Right ventricle myocardium inferior (tissue), 1 donor: ENCODE results near the gene UQCRC1. TPM values are rescaled to one million over a fixed set of nuclear protein-coding genes. Genes with fewer than 3 reads are reported as not detected.

Experiments
- ATAC-seq: fragments of 200-7000 bp; cut with Tn5 transposase; one replicate; pipeline ENCODE4 v1.9.1; 2020; ENCODE audit warnings: mild to moderate bottlenecking, moderate library complexity
- DNase-seq: peaks from one replicate; pipeline ENCODE4 v3.0.0; 2021; ENCODE audit errors: missing footprints
- intact Hi-C: fragments of 100-400 bp; cut with DNase I; formaldehyde crosslinking; loops from one replicate; pipeline ENCODE4 v1.11.0; 2022
- long read RNA-seq: library from polyadenylated mRNA; unstranded; transcript quantifications from one replicate; pipeline ENCODE4 v2.0.0, GENCODE V29; 2021
- total RNA-seq: library from RNA; stranded (reverse); fragmentation: NEBNext Ultra II Directional; extraction: Animal tissue kit (Norgen Biotek cat#: 25700); gene quantifications from one replicate; pipeline ENCODE4 v1.2.1, GENCODE V29; 2021
- donor health status: DM: no; HTN: yes; CAD: no; lungs with severe emphysema.

The UQCRC1 gene
- 1,186 TPM for total RNA-seq
- long read RNA-seq, transcript UQCRC1-201 (13 exons, 1,985 nt) = major isoform, 1,128 of 1,393 reads
- long read RNA-seq, partial matches to known transcripts = 228 of 1,393 reads
- long read RNA-seq, other reads (novel, unspliced or antisense) = 36 of 1,393 reads

DNA sequence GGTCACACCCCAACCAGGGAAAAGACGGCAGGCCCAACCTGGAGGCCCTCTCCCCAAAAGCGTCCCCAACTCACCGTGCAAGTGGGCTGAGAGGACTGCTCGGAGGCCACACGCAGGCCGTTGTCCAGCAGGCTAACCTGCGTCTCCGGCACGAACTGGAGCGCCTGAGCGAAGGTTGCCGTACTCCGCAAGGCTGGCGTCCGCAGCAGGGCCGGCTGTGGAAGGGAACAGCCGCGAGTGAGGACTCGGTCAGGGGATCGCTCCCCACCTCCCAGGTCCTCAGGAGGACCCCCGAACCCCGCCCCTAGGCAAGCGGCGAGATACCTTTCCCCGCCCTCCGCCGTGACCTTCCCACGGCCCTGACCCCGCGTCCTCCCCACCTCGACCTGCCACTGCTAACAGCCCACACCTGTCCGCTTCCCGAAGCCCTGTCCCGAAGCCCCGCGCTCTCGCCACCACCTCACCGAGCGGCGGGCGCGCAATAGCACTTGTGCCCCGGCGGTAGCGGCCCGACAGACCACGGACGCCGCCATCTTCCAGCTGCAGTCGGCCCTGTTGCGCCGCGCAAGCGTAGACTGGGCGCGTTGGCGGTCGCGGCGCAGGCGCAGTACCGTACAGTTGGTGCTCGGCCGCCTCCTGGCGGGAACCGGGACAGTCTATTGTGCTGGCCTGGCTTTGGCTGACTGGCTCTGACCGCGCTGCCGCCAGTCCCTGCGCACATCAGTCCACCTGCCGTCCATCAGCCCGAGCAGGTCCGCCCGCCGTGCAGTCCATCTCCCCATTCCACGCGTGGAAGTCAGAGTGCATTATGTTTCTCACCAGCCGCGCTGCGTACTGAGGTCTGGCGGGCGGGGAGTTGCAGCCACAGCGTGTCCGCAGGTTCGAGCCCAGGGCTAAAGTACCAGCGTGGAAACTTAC is at the start of gene UQCRC1:
UQCRC1 (minus strand) TSS at position 559 of the 918 bp plus-strand sequence; CDS start at position 533, 26 bp downstream.
- intact Hi-C loops = loop anchor here (2.0 kb wide), 2 partner anchors 25 to 53 kb away; partner anchors contain the start of genes PFKFB4 and SLC26A6
- ATAC-seq = peak; percentile 100
- DNase-seq = peak; percentile 96

DNA sequence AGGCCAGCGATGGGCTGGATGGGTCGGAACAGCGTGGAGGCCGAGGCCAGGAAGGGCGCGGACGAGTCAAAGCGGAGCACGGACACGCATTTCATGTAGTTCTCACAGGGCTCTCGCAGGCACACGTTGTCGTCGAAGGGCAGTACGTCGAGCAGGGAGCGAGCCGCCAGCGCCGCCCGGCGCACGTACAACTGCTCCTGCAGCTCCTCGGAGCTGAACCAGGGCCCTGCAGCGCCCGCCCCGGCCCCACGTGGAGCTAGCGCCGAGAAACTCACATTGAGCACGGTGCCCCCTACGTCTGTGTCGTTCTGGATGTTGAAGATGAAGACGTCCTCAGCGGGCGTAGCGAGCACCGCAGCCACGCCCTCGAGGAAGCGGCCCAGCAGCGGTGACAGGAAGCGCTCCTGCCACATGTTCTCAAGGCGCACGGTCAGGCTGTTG is 47.4 kb upstream of the UQCRC1 start:
- ATAC-seq (no peak), DNase-seq (no peak)
- intact Hi-C loops = loop anchor here (1.0 kb wide), 1 partner anchor 22 kb away; the partner anchor contains the start of gene SLC26A6

GRCh38 chr3:48656061-48656840 is 46.8 kb upstream of the UQCRC1 start:
- peak; percentile 94 for ATAC-seq
- intact Hi-C loops = loop anchor here (1.0 kb wide), 1 partner anchor 21 kb away; the partner anchor contains the start of gene SLC26A6
- DNase-seq = peak; percentile 91

DNA sequence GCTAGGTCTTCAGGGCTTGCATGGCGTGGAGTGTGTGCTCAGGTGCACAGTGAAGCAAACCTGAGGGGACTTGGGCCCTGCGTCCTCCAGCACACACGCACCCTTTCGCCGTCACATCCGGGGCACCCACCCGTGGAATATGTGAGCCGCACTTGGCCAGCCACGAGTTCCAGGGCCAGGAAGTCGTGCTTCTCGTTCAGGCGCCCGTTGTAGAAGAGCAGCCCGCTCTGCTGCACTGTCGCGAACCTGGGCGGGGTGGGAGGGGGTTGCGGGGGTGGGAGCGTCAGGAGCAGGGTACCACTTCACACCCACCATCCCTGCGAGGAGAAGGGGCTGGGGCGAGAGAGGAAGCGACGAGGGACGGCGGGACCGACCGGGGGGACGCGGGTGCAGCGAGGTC is 46.2 kb upstream of the UQCRC1 start:
- DNase-seq (no peak), ATAC-seq (no peak)
- intact Hi-C loops = loop anchor here (1.0 kb wide), 1 partner anchor 20 kb away; the partner anchor contains the start of gene SLC26A6

GRCh38 chr3:48655063-48655462 is 45.6 kb upstream of the UQCRC1 start:
- DNase-seq (no peak), ATAC-seq (no peak)
- intact Hi-C loops = no loop called here

GRCh38 chr3:48652923-48653715 is 43.7 kb upstream of the UQCRC1 start:
- intact Hi-C loops = no loop called here

DNA sequence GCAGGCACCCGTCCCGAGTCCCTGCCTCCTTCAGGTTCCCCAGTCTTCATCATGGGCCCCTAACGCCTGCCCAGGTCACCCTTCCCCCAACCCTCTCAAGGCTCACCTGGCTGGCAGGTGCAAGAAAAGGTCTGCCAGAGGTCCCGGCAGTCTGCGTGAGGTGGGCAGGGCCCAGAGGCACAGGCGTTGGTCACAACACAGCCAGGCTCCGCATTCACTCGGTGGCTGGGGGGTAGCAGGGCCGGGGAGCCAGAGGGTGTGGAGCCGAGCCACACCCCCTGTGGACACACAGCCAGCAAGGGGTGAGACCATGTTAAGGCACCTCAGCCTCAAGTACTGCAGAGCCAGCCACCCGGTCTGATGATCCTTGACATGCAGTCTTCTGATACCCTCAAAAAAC is 42.3 kb upstream of the UQCRC1 start:
- DNase-seq (no peak), ATAC-seq (no peak)
- intact Hi-C loops = no loop called here

More at GRCh38 chr3:48652923-48653715, 43.7 kb upstream of the UQCRC1 start:
- DNase-seq = no peak
- ATAC-seq = no peak

- DNase-seq (no peak), ATAC-seq (no peak)
- intact Hi-C loops = no loop called here
Observed at GRCh38 chr3:48650723-48651122, 41.3 kb upstream of the UQCRC1 start.

GRCh38 chr3:48648188-48648850 is 38.9 kb upstream of the UQCRC1 start:
- DNase-seq (no peak), ATAC-seq (no peak)
- intact Hi-C loops = no loop called here

DNA sequence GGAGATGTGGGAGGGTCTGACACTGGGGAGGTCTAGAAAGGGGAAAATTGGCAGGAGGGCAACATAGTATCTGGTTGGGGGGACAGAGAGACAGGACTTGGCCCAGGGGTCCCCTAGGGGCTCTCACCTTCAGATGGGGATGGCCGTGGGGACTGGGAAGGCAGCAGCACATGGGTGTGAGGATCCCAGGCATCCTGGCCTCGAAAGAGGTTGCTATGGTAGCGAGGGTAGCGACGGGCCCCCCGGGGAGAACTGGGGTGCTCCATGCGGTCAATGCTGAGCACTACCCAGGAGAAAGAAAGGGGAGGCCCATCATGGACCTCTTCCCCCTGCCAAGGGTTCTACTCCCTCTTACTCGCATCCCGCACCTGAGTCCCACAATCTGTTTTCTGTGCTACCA is 38.3 kb upstream of the UQCRC1 start:
- ATAC-seq (no peak), DNase-seq (no peak)
- intact Hi-C loops = no loop called here

DNA sequence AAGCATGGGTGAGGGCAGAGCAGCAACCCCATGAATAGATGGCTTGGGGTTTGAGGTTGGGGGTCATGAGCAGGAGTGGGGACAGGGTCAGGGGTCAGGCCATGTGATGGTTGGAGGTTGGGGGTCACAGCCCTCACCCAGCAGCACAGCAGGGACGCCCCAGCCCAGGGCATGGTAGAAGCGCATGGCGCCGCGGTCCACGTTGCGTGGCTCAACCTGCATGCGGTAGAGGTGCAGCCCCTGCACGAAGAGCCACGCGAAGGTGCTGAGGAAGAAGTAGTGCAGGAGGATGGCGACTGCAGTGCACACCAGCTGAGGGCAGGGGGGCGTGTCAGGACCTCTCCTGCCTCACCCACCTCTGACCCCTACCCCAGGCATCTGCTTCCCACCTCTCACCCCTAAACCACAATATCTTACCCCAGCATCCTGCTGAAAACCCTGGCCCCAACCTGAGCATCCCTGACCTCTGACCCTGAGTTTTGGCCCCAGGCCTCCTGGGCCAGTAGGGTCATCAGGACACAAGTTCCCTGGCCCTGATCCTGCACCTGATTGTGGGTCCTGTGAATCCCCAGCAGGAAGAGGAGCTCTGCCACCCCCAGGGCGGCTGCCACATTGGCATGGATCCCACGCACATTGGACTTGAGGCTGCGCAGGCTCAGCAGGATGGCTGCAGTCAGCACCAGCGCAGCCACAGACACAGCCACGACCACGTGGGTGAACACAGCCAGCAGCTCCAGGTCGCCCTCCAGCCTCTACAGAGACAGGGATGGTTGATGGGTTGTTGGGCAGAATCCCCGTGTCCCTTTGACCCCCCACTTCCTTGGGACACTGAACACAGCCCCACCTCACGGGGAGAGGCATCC is 35.7 kb upstream of the UQCRC1 start:
- ATAC-seq = no peak
- intact Hi-C loops = no loop called here
- DNase-seq = peak; percentile 55

DNA sequence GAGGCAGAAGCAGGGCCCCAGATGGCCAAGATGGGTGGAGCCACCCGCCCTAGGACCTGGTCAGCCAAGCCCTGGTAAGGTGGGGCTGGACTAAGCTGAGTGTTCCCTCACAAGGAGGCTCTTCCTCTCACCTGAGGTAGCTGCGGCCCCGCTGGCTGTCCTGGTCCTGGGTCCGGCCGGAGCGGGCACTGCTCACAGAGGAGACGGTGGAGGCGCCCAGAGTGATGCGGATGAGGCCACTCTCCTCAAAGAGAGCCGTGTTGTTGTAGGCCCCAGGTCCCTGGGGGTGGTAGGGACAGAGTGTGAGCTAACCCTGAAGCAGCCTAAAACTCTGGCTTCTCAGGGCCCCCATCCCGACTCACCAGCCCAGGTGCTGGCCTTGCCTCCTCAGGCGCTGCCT is 33.2 kb upstream of the UQCRC1 start:
- DNase-seq (no peak), ATAC-seq (no peak)
- intact Hi-C loops = no loop called here

- DNase-seq = no peak
- intact Hi-C loops = no loop called here
- ATAC-seq = no peak
Observed at GRCh38 chr3:48641396-48641795, 31.9 kb upstream of the UQCRC1 start.

DNA sequence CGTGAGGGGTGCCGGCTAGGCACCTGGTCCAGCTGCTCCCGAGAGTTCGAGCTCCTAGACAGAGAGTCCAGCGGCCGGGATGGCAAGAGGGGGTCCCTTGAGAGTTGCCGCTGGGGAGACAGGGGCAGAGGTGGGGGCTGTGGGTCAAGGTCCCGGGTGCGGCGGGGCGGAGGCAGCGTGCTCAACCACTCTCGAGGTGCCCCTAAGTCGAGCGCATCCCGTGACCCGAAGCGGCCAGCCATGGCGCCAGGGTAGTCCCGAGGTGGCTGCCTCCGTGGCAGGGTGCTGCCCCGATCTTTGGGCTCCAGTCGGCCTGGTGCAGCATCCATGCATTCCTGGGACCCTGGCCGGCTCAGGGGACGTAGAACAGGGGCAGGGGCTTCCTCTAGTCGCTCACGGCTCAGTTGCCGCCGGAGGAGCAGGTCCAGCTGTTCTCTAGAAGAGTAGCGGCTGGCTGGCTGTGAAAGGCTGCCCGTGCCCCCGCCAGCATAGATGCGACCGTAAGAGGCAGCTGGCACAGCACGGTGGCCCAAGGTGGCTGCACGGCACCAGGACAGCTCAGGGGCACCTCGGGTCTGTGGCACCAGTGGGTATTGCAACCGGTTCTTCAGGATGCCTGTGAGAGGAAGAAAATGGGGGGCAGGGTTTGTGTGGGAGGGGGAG is 30.6 kb upstream of the UQCRC1 start:
- DNase-seq (no peak), ATAC-seq (no peak)
- intact Hi-C loops = no loop called here

- ATAC-seq (no peak), DNase-seq (peak; percentile 58)
- intact Hi-C loops = no loop called here
Observed at GRCh38 chr3:48637305-48637704, 27.9 kb upstream of the UQCRC1 start.

DNA sequence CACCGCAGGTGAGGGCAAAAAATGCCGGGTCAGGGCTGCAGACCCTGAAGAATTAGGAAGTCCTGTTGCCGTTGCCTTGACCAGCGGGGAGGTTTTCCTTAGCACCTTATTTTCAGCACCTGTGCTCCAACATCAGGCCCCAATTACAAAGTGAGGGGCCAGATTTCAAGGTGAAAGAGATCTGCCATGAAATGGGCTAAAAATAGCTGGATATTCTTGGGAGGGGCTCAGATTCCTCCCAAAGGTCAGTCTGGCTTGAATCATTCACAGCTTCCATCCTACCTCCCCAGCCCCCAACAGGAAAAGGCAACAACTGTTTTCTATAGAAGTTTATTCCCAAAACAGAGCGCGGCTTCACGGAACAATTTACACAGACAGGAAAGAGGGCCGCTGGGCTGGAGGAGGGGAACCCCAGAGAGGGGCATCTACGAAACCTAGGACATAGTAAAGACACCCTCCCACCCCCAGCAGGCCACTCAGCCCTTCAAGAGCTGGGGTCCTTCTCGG is 26.8 kb upstream of the UQCRC1 start:
- intact Hi-C loops = no loop called here
- no peak for DNase-seq
- ATAC-seq = no peak
